Testis (tissue), 2 donors: ENCODE measurements around the gene IL1RAP.

ENCODE experiments used
- POLR2A ChIP-seq: fragments of 450-650 bp; IDR thresholded peaks from one replicate; pipeline ENCODE4 v1.6.1; 2017; ENCODE audit warnings: antibody characterized with exemption, mild to moderate bottlenecking, moderate library complexity
- TF ChIP-seq, protein P1 (sequence below), 3 experiments: fragments of 450-650 bp in 2 of 3; fragments of 200-600 bp in 1 of 3; sonication (generic) in 1 of 3; IDR thresholded peaks; one replicate each; pipeline ENCODE4 v1.5.1; 2016 to 2019; ENCODE audit warnings: antibody characterized with exemption in 3 of 3, mild to moderate bottlenecking in 2 of 3, moderate library complexity in 1 of 3

GRCh38 chr3:190595179-190595795 is 81.4 kb downstream of the IL1RAP start:
- TF ChIP-seq, protein P1, sequence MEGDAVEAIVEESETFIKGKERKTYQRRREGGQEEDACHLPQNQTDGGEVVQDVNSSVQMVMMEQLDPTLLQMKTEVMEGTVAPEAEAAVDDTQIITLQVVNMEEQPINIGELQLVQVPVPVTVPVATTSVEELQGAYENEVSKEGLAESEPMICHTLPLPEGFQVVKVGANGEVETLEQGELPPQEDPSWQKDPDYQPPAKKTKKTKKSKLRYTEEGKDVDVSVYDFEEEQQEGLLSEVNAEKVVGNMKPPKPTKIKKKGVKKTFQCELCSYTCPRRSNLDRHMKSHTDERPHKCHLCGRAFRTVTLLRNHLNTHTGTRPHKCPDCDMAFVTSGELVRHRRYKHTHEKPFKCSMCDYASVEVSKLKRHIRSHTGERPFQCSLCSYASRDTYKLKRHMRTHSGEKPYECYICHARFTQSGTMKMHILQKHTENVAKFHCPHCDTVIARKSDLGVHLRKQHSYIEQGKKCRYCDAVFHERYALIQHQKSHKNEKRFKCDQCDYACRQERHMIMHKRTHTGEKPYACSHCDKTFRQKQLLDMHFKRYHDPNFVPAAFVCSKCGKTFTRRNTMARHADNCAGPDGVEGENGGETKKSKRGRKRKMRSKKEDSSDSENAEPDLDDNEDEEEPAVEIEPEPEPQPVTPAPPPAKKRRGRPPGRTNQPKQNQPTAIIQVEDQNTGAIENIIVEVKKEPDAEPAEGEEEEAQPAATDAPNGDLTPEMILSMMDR (IDR thresholded peaks at IDR 0.05): no peak
- no peak for TF ChIP-seq POLR2A
